HepG2 (cell line): Measurements from ENCODE around the gene PSMB2. TPM values are rescaled to one million over a fixed set of nuclear protein-coding genes. Genes with fewer than 3 reads are reported as not detected.

ENCODE experiments used
- CHCHD3 ChIP-seq: sonication (generic); formaldehyde crosslinking; IDR thresholded peaks from 2 replicates; pipeline ENCODE4 v1.8.0; 2022; ENCODE audit warnings: mild to moderate bottlenecking, missing genetic modification reagents, moderate library complexity
- DMTF1 ChIP-seq: sonication (generic); formaldehyde crosslinking; IDR thresholded peaks from 2 replicates; pipeline ENCODE4 v1.4.0; 2020; ENCODE audit warnings: mild to moderate bottlenecking, missing genetic modification reagents
- DNMT3B ChIP-seq: conservative IDR thresholded peaks from 2 replicates; pipeline ENCODE4 v1.6.1; 2016; ENCODE audit warnings: missing biosample characterization, control low read depth
- DRAP1 ChIP-seq: IDR thresholded peaks from 2 replicates; pipeline ENCODE4 v1.6.1; 2016; ENCODE audit warnings: missing genetic modification reagents, missing compliant biosample characterization
- FOXA3 ChIP-seq: IDR thresholded peaks from 2 replicates; pipeline ENCODE4 v1.6.1; 2016; ENCODE audit warnings: missing genetic modification reagents, missing compliant biosample characterization
- FOXP4 ChIP-seq: sonication (generic); formaldehyde crosslinking; IDR thresholded peaks from 2 replicates; pipeline ENCODE4 v1.4.0; 2020; ENCODE audit warnings: missing genetic modification reagents
- GATAD1 ChIP-seq: IDR thresholded peaks from 2 replicates; pipeline ENCODE4 v1.6.1; 2016; ENCODE audit warnings: missing genetic modification reagents, missing compliant biosample characterization
- HNRNPH1 ChIP-seq: fragments of 200-400 bp; formaldehyde crosslinking; optimal IDR thresholded peaks from 2 replicates; pipeline ENCODE3; 2017; ENCODE audit warnings: mild to moderate bottlenecking, low read depth, low read length
- KDM1A ChIP-seq: IDR thresholded peaks from 2 replicates; pipeline ENCODE4 v1.6.1; 2016; ENCODE audit warnings: missing compliant biosample characterization
- NCOA5 ChIP-seq: sonication (generic); formaldehyde crosslinking; IDR thresholded peaks from 2 replicates; pipeline ENCODE4 v1.4.0; 2020; ENCODE audit warnings: missing genetic modification reagents
- PCBP2 ChIP-seq: fragments of 200-400 bp; formaldehyde crosslinking; optimal IDR thresholded peaks from 2 replicates; pipeline ENCODE3; 2018; ENCODE audit warnings: low read length, low read depth; ENCODE audit not compliant: poor library complexity, severe bottlenecking
- RFX3 ChIP-seq: IDR thresholded peaks from 2 replicates; pipeline ENCODE4 v1.6.1; 2016; ENCODE audit warnings: missing biosample characterization, missing genetic modification reagents
- TEF ChIP-seq: sonication (generic); formaldehyde crosslinking; IDR thresholded peaks from 2 replicates; pipeline ENCODE4 v1.5.0; 2020; ENCODE audit warnings: missing genetic modification reagents
- TOPORS ChIP-seq: sonication (generic); formaldehyde crosslinking; IDR thresholded peaks from 2 replicates; pipeline ENCODE4 v1.8.0; 2023; ENCODE audit warnings: mild to moderate bottlenecking, missing genetic modification reagents
- ZBTB21 ChIP-seq: sonication (generic); formaldehyde crosslinking; IDR thresholded peaks from 2 replicates; pipeline ENCODE4 v1.4.0; 2020; ENCODE audit warnings: missing genetic modification reagents
- ZFP36L1 ChIP-seq: sonication (generic); formaldehyde crosslinking; IDR thresholded peaks from 2 replicates; pipeline ENCODE4 v1.8.0; 2022; ENCODE audit warnings: mild to moderate bottlenecking, missing genetic modification reagents, moderate library complexity
- polyA plus RNA-seq, 8 experiments: library from polyadenylated mRNA; depleted of rRNA in 3 of 8; stranded (reverse) in 7 of 8; unstranded in 1 of 8; fragments of >200 nt; fragmentation: Illumina TruSeq in 4 of 8; extraction: Trizol in 4 of 8; gene quantifications; 2 replicates each; pipeline versions ENCODE4 v1.2.1 to v1.2.3, GENCODE V29; 2011 to 2016; ENCODE audit warnings: low read depth in 4 of 8, missing spikeins in 1 of 8, mixed read lengths in 1 of 8; ENCODE audit not compliant: insufficient read depth in 1 of 8
- total RNA-seq, 5 experiments: library from RNA; depleted of rRNA; stranded (reverse); fragments of >200 nt; fragmentation: Illumina TruSeq; extraction: Trizol; gene quantifications; 2 replicates each; pipeline ENCODE4 v1.2.3, GENCODE V29; 2016; ENCODE audit warnings: low read depth in 1 of 5
- TF ChIP-seq, protein P1 (sequence below): sonication (generic); formaldehyde crosslinking; conservative IDR thresholded peaks from 2 replicates; pipeline ENCODE4 v1.8.0; 2022; ENCODE audit warnings: missing genetic modification reagents
- TF ChIP-seq, protein P2 (sequence below): IDR thresholded peaks from 2 replicates; pipeline ENCODE4 v1.6.1; 2016; ENCODE audit warnings: control low read depth
- TF ChIP-seq, protein P3 (sequence below): sonication (generic); formaldehyde crosslinking; IDR thresholded peaks from 2 replicates; pipeline ENCODE4 v1.8.1; 2022; ENCODE audit warnings: mild to moderate bottlenecking, missing genetic modification reagents

Gene PSMB2
- total and polyA plus RNA-seq, 2 of the 13 experiments (the other 11 are each of a cell fraction or from before 2014, with no cell fraction given) = 60.6 to 62.2 TPM

DNA sequence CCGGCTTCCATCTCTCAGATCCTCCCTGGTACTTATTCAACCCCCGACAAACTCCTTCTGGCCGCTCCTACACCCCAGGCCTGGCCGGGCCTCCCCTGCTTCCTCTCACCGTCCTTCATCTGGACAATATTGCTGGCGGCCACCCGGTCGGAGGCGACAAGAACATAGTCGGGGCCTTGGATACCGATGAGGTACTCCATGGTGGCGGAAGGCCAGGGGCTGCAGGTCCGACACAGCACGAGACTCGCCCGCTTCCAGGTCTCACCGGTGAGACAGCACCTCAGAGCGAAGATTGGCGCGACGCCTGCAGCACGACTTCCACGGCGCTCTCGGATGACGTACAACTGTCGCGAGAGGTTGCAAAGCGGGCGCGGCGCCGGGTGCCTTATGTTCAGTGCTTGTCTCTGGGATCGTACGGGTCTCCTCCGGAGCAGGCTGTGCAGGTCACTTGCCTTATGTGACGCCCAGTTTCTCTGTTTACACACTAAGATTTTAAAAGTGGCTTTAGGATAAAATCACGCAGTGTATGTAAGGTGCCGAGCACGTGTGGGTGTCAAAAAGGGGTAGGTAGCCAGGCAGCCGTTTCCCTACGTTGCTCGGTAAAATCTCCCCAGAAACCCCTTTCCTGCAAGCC lies at the start of gene PSMB2 (continued):
- TF ChIP-seq, protein P1, sequence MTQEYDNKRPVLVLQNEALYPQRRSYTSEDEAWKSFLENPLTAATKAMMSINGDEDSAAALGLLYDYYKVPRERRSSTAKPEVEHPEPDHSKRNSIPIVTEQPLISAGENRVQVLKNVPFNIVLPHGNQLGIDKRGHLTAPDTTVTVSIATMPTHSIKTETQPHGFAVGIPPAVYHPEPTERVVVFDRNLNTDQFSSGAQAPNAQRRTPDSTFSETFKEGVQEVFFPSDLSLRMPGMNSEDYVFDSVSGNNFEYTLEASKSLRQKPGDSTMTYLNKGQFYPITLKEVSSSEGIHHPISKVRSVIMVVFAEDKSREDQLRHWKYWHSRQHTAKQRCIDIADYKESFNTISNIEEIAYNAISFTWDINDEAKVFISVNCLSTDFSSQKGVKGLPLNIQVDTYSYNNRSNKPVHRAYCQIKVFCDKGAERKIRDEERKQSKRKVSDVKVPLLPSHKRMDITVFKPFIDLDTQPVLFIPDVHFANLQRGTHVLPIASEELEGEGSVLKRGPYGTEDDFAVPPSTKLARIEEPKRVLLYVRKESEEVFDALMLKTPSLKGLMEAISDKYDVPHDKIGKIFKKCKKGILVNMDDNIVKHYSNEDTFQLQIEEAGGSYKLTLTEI (CRISPR knock-in tag) = no peak
- no peak for TF ChIP-seq TEF (CRISPR knock-in tag)
- no peak for TF ChIP-seq DNMT3B
- no peak for TF ChIP-seq PCBP2
- TF ChIP-seq, protein P2, sequence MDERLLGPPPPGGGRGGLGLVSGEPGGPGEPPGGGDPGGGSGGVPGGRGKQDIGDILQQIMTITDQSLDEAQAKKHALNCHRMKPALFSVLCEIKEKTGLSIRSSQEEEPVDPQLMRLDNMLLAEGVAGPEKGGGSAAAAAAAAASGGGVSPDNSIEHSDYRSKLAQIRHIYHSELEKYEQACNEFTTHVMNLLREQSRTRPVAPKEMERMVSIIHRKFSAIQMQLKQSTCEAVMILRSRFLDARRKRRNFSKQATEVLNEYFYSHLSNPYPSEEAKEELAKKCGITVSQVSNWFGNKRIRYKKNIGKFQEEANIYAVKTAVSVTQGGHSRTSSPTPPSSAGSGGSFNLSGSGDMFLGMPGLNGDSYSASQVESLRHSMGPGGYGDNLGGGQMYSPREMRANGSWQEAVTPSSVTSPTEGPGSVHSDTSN (CRISPR knock-in tag) = no peak
- TF ChIP-seq FOXP4 = no peak
- no peak for TF ChIP-seq NCOA5 (CRISPR knock-in tag)
- no peak for TF ChIP-seq TOPORS (CRISPR knock-in tag)
- TF ChIP-seq GATAD1 (CRISPR knock-in tag) = peak; percentile 99
- no peak for TF ChIP-seq KDM1A (CRISPR knock-in tag)
- TF ChIP-seq ZBTB21 (CRISPR knock-in tag) = no peak
- TF ChIP-seq RFX3 = no peak; the same call in 1 of the 2 replicates
- TF ChIP-seq DRAP1 = peak; percentile 83
- TF ChIP-seq, protein P3, sequence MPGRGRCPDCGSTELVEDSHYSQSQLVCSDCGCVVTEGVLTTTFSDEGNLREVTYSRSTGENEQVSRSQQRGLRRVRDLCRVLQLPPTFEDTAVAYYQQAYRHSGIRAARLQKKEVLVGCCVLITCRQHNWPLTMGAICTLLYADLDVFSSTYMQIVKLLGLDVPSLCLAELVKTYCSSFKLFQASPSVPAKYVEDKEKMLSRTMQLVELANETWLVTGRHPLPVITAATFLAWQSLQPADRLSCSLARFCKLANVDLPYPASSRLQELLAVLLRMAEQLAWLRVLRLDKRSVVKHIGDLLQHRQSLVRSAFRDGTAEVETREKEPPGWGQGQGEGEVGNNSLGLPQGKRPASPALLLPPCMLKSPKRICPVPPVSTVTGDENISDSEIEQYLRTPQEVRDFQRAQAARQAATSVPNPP (CRISPR knock-in tag) = no peak
- no peak for TF ChIP-seq CHCHD3 (CRISPR knock-in tag)
- no peak; the same call in 1 of the 2 replicates for TF ChIP-seq ZFP36L1 (CRISPR knock-in tag)
- peak; percentile 58 for TF ChIP-seq FOXA3 (CRISPR knock-in tag)
- TF ChIP-seq DMTF1 (CRISPR knock-in tag) = no peak
- no peak for TF ChIP-seq HNRNPH1
